ENCODE results near the gene RPS2.

RPS2 gene

DNA sequence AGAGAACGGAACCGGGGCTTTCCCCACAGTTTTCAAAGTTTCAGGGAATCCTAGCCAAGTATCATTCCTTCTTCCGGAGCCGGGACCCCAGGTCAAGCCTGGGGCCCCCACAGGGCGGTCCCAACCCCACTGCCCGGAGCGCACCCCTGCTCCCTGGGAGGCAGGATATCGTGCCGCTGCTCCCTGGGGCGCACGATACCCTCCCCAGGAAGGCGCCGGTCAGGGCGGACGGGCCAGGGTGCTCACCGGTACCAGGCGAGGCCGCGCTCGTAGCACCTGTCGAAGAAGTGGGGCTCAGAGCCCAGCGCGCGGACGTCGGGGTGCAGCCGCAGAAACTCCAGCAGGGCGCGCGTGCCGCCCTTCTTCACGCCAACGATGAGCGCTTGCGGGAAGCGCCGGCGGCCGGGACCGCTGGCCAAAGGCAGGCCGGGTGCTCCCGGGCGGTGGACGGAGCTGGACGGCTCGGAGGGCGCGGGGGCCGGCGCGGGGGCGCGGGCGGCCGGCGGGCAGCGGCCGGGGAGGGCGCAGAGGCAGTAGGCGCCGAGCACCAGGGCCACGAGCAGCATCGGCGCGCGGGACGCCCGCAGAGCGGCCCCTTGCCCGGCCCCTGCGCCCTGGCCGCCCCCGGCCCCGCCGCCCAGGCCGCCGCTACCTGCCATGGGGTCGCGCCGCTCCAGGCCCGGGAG is 46.8 kb downstream of the RPS2 start:
- no peak for DNase-seq

DNA sequence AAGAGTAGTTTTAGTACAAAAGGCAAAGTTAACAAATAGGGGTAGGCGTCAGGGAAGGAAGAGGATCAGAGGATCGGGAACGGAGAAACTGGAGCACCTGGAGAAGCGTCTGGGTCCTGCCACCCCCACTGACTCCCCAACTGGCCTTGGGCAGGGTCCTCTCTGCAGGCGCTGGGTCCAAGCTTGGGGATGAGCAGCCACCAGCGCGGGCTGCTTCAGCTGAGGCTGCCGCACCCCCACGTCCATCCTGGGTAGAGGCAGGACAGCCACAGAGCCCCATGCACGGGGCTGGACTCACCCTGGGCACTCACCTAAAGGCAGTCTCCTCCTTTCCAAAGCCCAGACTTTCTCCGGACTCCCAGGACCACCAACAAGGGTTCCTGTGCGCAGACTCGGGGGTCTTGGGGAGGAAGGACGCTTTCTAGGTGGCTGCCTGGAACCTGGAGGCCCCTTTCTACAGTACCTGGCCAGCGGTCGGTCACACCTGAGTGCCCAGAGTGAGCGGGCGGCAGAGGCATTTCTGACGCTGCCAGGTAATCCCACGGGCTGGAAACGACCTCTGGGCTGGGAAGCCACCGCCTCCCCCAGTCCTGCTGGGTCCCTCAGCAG is 47.5 kb downstream of the RPS2 start:
- DNase-seq, result no peak

DNA sequence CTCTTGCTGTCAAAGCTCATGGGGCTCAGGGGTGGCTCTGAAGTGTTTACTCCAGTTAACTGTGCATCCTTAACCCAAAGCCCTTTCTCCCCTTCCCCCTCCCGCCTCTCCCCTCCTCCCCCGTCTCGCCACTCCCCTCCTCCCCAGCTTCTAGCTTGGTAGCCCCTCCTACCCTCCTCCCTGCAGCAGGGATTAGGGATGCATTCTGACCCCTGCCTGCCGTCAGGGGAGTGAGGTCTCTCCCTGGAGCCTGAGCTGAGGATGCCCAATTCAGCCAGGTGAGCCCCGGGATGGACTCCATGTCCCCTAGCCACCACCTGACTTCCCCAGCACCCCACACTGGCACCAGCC is 48.0 kb downstream of the RPS2 start:
- DNase-seq, result no peak

DNA sequence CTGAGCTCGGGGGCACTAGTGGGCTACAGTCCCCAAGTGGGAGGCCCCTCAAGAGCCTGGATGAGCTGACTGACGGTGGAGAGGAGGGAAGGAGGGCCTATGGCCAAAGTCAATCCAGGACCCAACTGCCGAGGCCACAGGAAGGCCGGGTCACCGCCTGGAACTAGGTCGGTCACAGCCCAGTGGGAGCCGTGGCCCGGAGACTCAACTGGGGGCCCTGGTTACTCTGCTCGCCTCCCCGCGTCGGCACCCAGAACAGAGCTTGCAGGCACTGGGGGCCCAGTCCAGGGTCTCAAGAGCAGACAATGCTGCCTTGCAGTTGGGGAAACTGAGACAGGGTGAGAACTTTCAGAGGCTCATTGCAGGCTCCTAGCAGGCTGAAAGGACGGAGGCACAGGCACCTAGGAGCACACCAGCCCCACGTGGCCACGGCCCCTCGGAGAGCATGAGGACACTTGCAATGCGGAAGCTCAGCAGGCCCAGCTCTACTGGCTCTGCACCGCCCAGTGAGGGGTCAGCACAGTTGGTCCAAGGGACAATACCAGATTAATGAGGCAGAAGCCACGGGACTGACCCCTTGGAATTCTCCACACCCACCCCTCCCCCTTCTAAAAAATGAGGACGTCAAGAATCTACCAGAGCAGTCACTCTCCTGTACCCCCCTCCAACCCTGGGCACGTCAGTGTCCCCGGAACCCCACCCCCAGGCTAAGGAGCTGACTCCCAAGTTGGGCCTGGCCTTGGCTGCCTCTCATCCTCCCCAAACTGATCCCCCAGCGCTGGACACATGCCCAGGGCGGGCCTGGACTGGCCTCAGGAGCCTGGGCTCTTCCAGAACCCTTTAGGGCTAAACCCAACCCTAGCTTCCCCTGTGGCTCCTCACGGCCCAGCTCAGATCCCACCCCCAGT is 48.6 kb downstream of the RPS2 start:
- DNase-seq, result no peak

DNA sequence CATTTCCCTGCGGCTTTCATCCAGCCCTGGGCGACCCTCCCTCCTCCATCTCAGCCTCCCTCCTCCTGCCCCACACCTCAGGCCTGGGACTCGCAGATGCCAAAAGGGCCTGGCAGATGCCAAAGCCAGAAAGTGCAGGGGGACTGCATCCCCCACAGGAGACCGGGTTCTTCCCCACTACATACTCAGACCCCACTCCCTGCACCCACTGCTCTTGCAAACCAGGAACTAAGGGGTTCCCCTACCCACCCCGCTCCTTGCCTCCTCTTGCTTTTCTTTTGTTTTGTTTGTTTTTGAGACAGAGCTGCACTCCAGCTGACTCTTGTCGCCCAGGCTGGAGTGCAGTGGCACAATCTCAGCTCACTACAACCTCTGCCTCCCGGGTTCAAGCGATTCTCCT is 49.6 kb downstream of the RPS2 start:
- no peak for DNase-seq

- no peak for DNase-seq
These were observed 50.5 kb downstream of the RPS2 start for GRCh38 chr16:1914084-1914608.

DNA sequence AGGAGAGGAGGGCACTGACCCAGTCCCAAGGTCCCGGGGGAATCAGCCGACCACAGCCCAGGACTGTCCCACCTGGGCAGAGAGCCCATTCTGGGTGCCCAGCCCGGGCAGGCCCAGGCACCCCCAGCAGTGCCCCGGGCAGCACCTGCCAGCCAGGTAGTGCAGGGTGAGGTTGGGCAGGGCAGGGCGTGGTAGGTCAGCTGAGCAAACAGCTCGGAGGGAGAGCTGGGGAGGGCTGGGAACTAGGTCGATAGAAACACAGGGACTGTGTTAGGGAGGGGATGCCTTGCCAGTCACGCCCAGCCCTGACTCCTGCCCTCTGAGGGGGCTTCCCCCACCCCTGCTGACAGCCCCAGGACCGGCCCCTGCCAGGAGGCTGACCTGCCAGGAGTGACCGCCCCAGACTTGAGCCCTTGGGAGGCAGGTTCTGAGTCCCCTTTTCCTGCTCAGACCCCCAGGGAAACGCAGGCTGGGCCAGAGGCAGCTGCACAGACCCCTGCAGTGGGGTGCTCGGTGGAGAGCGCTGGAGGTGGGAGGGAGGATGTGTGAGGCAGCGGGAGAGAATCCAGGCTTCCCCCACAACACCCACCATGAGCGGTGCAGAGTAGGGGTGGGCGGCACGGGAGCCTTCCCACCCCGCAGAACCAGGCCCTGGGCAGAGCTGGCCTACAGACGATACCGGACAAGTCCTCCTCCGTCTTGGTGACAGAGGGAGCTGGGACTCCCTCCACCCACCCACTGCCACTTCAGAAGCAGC is 51.1 kb downstream of the RPS2 start:
- peak; percentile 80 for DNase-seq

DNA sequence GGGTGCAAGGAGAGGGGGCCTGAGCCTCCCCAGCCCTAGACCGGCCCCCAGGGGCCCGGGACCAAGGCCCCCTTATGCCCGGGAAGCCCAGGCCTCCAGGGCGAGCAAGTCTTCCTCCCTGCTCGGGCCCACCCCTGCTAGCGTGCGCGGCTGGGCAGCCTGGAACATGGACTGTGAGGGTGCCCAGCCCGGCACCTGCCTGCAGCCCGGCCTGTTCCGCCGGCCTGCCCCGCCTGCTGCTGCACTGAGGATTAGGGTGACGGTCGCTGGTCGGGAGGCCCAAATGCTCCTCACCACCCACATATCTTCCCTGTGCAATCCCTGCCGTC is 52.4 kb downstream of the RPS2 start:
- no peak for DNase-seq
